IMR-90 (cell line): Measurements from ENCODE around the gene SLC66A2. TPM values are rescaled to one million over a fixed set of nuclear protein-coding genes. Genes with fewer than 3 reads are reported as not detected.
"Not testable (repeated sequence)": the region's sequence is repeated elsewhere in the genome, so short reads cannot be mapped to it uniquely, and the experiment has no call there.

Source experiments
- ATAC-seq: fragments of 200-7000 bp; cut with Tn5 transposase; 2 replicates; pipeline ENCODE4 v1.9.1; 2020; ENCODE audit warnings: low read depth, mild to moderate bottlenecking, moderate library complexity
- BruUV-seq: library from RNA; stranded (reverse); fragments of 400-500 nt; replicated peaks from 2 replicates; lab custom pipeline; 2021; lab: Mats Ljungman, UMichigan
- CTCF ChIA-PET: fragments of 300-600 bp; formaldehyde crosslinking; extraction: SDS; loops from one replicate; lab custom pipeline; 2021; ENCODE audit warnings: antibody characterized with exemption; lab: Yijun Ruan, JAX
- POLR2A ChIA-PET: fragments of 300-600 bp; sonication (Branson Sonifier 250); formaldehyde crosslinking; loops from one replicate; lab custom pipeline; 2022; ENCODE audit warnings: antibody characterized with exemption; ENCODE audit not compliant: unreplicated experiment; lab: Charles Lee
- DNase-seq: peaks from one replicate; pipeline ENCODE4 v3.0.0; 2013
- H2AFZ ChIP-seq: replicated peaks from 2 replicates; pipeline ENCODE3; 2013; ENCODE audit warnings: low read length, mild to moderate bottlenecking; ENCODE audit not compliant: poor library complexity
- H2AK5ac ChIP-seq: 2 replicates; pipeline ENCODE4 v1.6.1; 2013; ENCODE audit warnings: low read depth, low read length, inconsistent platforms
- H2AK9ac ChIP-seq: replicated peaks from 2 replicates; pipeline ENCODE3; 2013; ENCODE audit warnings: mild to moderate bottlenecking, low read depth, low read length, moderate library complexity; ENCODE audit not compliant: poor library complexity
- H2BK120ac ChIP-seq: 2 replicates; pipeline ENCODE4 v1.6.1; 2013; ENCODE audit warnings: low read depth, low read length, inconsistent platforms
- H2BK15ac ChIP-seq: 3 replicates; pipeline ENCODE4 v1.6.1; 2013; ENCODE audit warnings: low read depth, low read length, inconsistent platforms
- H2BK20ac ChIP-seq: 2 replicates; pipeline ENCODE4 v1.6.1; 2013; ENCODE audit warnings: low read depth, mild to moderate bottlenecking, inconsistent platforms, low read length, moderate library complexity
- H2BK5ac ChIP-seq: 2 replicates; pipeline ENCODE4 v1.6.1; 2013; ENCODE audit warnings: mild to moderate bottlenecking, low read depth, low read length, inconsistent platforms; ENCODE audit not compliant: poor library complexity, severe bottlenecking
- H3K14ac ChIP-seq: replicated peaks from 2 replicates; pipeline ENCODE4 v1.6.1; 2013; ENCODE audit warnings: low read depth, low read length, inconsistent platforms
- H3K18ac ChIP-seq: 2 replicates; pipeline ENCODE4 v1.6.1; 2013; ENCODE audit warnings: low read depth, low read length, control low read depth
- H3K23ac ChIP-seq: 2 replicates; pipeline ENCODE4 v1.6.1; 2013; ENCODE audit warnings: low read depth, low read length, inconsistent platforms
- H3K27ac ChIP-seq: 2 replicates; pipeline ENCODE4 v1.5.1; 2013; ENCODE audit warnings: mild to moderate bottlenecking, control low read depth, low read length; ENCODE audit not compliant: insufficient read depth
- H3K27me3 ChIP-seq: 2 replicates; pipeline ENCODE4 v1.6.1; 2013; ENCODE audit warnings: low read length; ENCODE audit not compliant: control insufficient read depth, insufficient read depth
- H3K36me3 ChIP-seq: 2 replicates; pipeline ENCODE4 v1.6.1; 2013; ENCODE audit warnings: low read length, mixed read lengths; ENCODE audit not compliant: control insufficient read depth, insufficient read depth
- H3K4ac ChIP-seq: 2 replicates; pipeline ENCODE4 v1.6.1; 2013; ENCODE audit warnings: low read depth, low read length, inconsistent platforms
- H3K4me1 ChIP-seq: 2 replicates; pipeline ENCODE4 v1.6.1; 2013; ENCODE audit warnings: low read length, mixed read lengths; ENCODE audit not compliant: control insufficient read depth, insufficient read depth
- H3K4me2 ChIP-seq: 2 replicates; pipeline ENCODE4 v1.6.1; 2013; ENCODE audit warnings: low read depth, mild to moderate bottlenecking, control low read depth, low read length, moderate library complexity
- H3K4me3 ChIP-seq: 2 replicates; pipeline ENCODE4 v1.5.1; 2013; ENCODE audit warnings: low read depth, mild to moderate bottlenecking, control low read depth, low read length, moderate library complexity; ENCODE audit not compliant: insufficient read depth
- H3K56ac ChIP-seq: 2 replicates; pipeline ENCODE4 v1.6.1; 2013; ENCODE audit warnings: low read length, inconsistent platforms; ENCODE audit not compliant: insufficient read depth; ENCODE audit errors: extremely low read depth
- H3K79me1 ChIP-seq, 2 experiments: 2 replicates each; pipeline ENCODE4 v1.6.1; 2013; ENCODE audit warnings: low read length in 2 of 2, inconsistent platforms in 1 of 2, low read depth in 1 of 2
- H3K9ac ChIP-seq: 2 replicates; pipeline ENCODE4 v1.6.1; 2013; ENCODE audit warnings: low read depth, low read length, control low read depth
- H3K9me1 ChIP-seq: 2 replicates; pipeline ENCODE4 v1.6.1; 2013; ENCODE audit warnings: low read length, inconsistent platforms; ENCODE audit not compliant: insufficient read depth
- H3K9me3 ChIP-seq: 2 replicates; pipeline ENCODE4 v1.6.1; 2013; ENCODE audit warnings: low read length; ENCODE audit not compliant: control insufficient read depth, insufficient read depth
- H4K20me1 ChIP-seq: 2 replicates; pipeline ENCODE4 v1.6.1; 2013; ENCODE audit warnings: low read length, inconsistent platforms; ENCODE audit not compliant: insufficient read depth
- H4K5ac ChIP-seq: 2 replicates; pipeline ENCODE4 v1.6.1; 2013; ENCODE audit warnings: mild to moderate bottlenecking, low read depth, low read length, control low read depth
- H4K8ac ChIP-seq, 2 experiments: 2 replicates each; pipeline ENCODE4 v1.6.1; 2013; ENCODE audit warnings: low read depth in 2 of 2, low read length in 2 of 2, control low read depth in 1 of 2, inconsistent platforms in 1 of 2
- H4K91ac ChIP-seq: 2 replicates; pipeline ENCODE4 v1.6.1; 2013; ENCODE audit warnings: low read depth, low read length, inconsistent platforms; ENCODE audit not compliant: insufficient read depth
- WGBS, 2 experiments: methylation state at CpG; one replicate each; pipeline versions ENCODE4 v1.1.5 to v1.1.7; 2013; ENCODE audit warnings: missing lambda C conversion rate in 2 of 2; ENCODE audit not compliant: insufficient read length in 1 of 2; ENCODE audit errors: extremely low coverage in 2 of 2; 5-methylcytosine and 5-hydroxymethylcytosine counted together
- dilution Hi-C: fragments of 300-500 bp; cut with HindIII; formaldehyde crosslinking; loops from one replicate; pipeline ENCODE4 v1.14.3; 2018; ENCODE audit warnings: low sequenced_read_pairs; ENCODE audit not compliant: unreplicated experiment
- in situ Hi-C: fragments of 300-500 bp; cut with MboI; formaldehyde crosslinking; loops from 3 replicates; pipeline ENCODE4 v1.14.3; 2019; ENCODE audit warnings: low sequenced_read_pairs, inconsistent platforms, mixed read lengths
- intact Hi-C: fragments of 100-400 bp; cut with micrococcal nuclease; formaldehyde crosslinking; loops from 2 replicates; pipeline ENCODE4 v1.10.0; 2022
- polyA plus RNA-seq, 3 experiments: library from polyadenylated mRNA; depleted of rRNA; stranded (reverse); fragments of >200 nt; gene quantifications; 2 replicates each; pipeline ENCODE4 v1.2.3, GENCODE V29; 2012; ENCODE audit warnings: low replicate concordance in 1 of 3
- total RNA-seq: library from RNA; depleted of rRNA; stranded (reverse); fragments of >200 nt; gene quantifications from 2 replicates; pipeline ENCODE4 v1.2.3, GENCODE V29; 2012

The SLC66A2 gene
- total and polyA plus RNA-seq, 2 of the 4 experiments (the other 2 are of a cell fraction): 17.6 to 23.5 TPM

- H3K9ac ChIP-seq, H2BK20ac ChIP-seq, in situ Hi-C loops: not testable (repeated sequence)
Measured at GRCh38 chr18:79999701-80000100, 48.2 kb upstream of the SLC66A2 start.

More at GRCh38 chr18:79999701-80000100, 48.2 kb upstream of the SLC66A2 start:
- 50% methylated on average over 1 of the region's 2 CpGs; no CpG with 5 or more reads in 1 of the 2 experiments for WGBS, 2 experiments
- BruUV-seq, H3K4ac ChIP-seq, H3K36me3 ChIP-seq, H4K91ac ChIP-seq, H2AFZ ChIP-seq, H2BK120ac ChIP-seq, POLR2A ChIA-PET, H2AK9ac ChIP-seq, DNase-seq, H3K56ac ChIP-seq, H4K20me1 ChIP-seq, intact Hi-C loops, H3K18ac ChIP-seq, H3K9me3 ChIP-seq, H4K8ac ChIP-seq, H2BK5ac ChIP-seq, H3K14ac ChIP-seq, H3K23ac ChIP-seq, H3K4me3 ChIP-seq, CTCF ChIA-PET, H3K4me1 ChIP-seq, ATAC-seq, H3K4me2 ChIP-seq, H2BK15ac ChIP-seq, dilution Hi-C loops, H3K9me1 ChIP-seq, H3K27me3 ChIP-seq, H2AK5ac ChIP-seq, H3K79me1 ChIP-seq, H3K27ac ChIP-seq, H4K5ac ChIP-seq: not testable (repeated sequence)
